Spleen (tissue), 7 donors: ENCODE data around the gene PRPF4.

ENCODE experiments used
- POLR2A ChIP-seq, 3 donors: fragments of 450-650 bp; IDR thresholded peaks; one replicate each; pipeline ENCODE4 v1.5.1; 2017; ENCODE audit warnings: antibody characterized with exemption in 3 of 3, mild to moderate bottlenecking in 1 of 3
- POLR2AphosphoS5 ChIP-seq, 3 donors: sonication (generic); formaldehyde crosslinking; IDR thresholded peaks; one replicate each; pipeline ENCODE4 v1.5.1; 2017; ENCODE audit warnings: antibody characterized with exemption in 3 of 3
- TF ChIP-seq, protein P1 (sequence below), 11 experiments: fragments of 200-600 bp in 7 of 11; fragments of 450-650 bp in 4 of 11; sonication (generic) in 4 of 11; IDR thresholded peaks in 8 of 11; conservative IDR thresholded peaks in 3 of 11; 1 replicate in 7 of 11; 2 replicates in 4 of 11; pipeline versions ENCODE4 v1.4.0 to v1.8.0; 2016 to 2021; ENCODE audit warnings: antibody characterized with exemption in 11 of 11, inconsistent platforms in 4 of 11, mild to moderate bottlenecking in 1 of 11
- donor health status: DM: no; HTN: no; CAD: no; lungs with moderate emphysema.
- donor health status: DM: no; HTN: no; CAD: no.
- donor health status: DM: no; HTN: no; CAD: no.

GRCh38 chr9:113302792-113303418 is 27.4 kb downstream of the PRPF4 start, which contains the start of gene RNF183:
- TF ChIP-seq, protein P1, sequence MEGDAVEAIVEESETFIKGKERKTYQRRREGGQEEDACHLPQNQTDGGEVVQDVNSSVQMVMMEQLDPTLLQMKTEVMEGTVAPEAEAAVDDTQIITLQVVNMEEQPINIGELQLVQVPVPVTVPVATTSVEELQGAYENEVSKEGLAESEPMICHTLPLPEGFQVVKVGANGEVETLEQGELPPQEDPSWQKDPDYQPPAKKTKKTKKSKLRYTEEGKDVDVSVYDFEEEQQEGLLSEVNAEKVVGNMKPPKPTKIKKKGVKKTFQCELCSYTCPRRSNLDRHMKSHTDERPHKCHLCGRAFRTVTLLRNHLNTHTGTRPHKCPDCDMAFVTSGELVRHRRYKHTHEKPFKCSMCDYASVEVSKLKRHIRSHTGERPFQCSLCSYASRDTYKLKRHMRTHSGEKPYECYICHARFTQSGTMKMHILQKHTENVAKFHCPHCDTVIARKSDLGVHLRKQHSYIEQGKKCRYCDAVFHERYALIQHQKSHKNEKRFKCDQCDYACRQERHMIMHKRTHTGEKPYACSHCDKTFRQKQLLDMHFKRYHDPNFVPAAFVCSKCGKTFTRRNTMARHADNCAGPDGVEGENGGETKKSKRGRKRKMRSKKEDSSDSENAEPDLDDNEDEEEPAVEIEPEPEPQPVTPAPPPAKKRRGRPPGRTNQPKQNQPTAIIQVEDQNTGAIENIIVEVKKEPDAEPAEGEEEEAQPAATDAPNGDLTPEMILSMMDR (IDR thresholded peaks at IDR 0.05 in 8 of 11, conservative IDR thresholded peaks at IDR 0.05 in 3 of 11): no peak
- TF ChIP-seq POLR2A (IDR thresholded peaks at IDR 0.05) (no peak), POLR2AphosphoS5 (IDR thresholded peaks at IDR 0.05) (no peak)
